ENCODE measurements around the gene E4F1. TPM values are rescaled to one million over a fixed set of nuclear protein-coding genes. Genes with fewer than 3 reads are reported as not detected.
A peak's percentile ranks its signal among the peaks of the same experiment; 100 is the strongest.
"Not testable (repeated sequence)": the region's sequence is repeated elsewhere in the genome, so short reads cannot be mapped to it uniquely, and the experiment has no call there.

Gene E4F1
- total RNA-seq, 1 donor from 2014 or later = 28.6 TPM

DNA sequence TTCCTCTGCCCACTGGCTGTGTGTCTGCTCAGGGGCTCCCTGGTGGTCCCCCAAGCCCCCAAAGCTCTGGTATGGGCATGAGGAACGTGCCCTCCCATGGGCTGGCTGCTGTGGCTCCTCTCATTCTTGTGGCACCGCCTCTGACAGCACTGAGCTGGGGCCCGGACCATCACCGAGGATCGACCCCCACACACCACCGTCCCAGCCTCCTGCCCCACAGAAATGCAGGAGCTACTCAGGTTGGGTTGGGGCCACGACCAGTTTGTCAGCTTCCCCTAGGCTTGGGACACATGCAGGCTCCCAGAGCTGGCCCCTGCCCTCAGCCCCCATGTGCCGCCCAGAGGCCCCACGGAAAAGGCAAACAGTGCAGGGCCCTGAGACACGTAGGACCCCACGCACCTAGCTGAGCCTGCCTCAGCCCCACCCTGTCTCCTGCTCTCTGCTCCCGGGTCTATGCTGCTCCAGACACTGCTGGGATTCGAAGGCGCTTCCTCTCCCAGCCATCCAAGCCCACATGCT lies 23.7 kb upstream of the E4F1 start:
- Histone ChIP-seq H3K36me3 (ENCODE audit: control insufficient read depth, insufficient read depth, low read length) (no peaks in the 10 kb centered on the region), H3K27me3 (ENCODE audit: control insufficient read depth, insufficient read depth, low read length) (peaks cover 43% of the 10 kb centered on the region), H3K4me3 (ENCODE audit: low read depth, low read length) (no peak overlapping the region)
- TF ChIP-seq, protein P1, sequence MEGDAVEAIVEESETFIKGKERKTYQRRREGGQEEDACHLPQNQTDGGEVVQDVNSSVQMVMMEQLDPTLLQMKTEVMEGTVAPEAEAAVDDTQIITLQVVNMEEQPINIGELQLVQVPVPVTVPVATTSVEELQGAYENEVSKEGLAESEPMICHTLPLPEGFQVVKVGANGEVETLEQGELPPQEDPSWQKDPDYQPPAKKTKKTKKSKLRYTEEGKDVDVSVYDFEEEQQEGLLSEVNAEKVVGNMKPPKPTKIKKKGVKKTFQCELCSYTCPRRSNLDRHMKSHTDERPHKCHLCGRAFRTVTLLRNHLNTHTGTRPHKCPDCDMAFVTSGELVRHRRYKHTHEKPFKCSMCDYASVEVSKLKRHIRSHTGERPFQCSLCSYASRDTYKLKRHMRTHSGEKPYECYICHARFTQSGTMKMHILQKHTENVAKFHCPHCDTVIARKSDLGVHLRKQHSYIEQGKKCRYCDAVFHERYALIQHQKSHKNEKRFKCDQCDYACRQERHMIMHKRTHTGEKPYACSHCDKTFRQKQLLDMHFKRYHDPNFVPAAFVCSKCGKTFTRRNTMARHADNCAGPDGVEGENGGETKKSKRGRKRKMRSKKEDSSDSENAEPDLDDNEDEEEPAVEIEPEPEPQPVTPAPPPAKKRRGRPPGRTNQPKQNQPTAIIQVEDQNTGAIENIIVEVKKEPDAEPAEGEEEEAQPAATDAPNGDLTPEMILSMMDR (IDR thresholded peaks at IDR 0.05; ENCODE audit: insufficient read depth, low read length, poor library complexity, severe bottlenecking) = no peak
- DNase-seq (ENCODE audit: low read depth) = no peak

DNA sequence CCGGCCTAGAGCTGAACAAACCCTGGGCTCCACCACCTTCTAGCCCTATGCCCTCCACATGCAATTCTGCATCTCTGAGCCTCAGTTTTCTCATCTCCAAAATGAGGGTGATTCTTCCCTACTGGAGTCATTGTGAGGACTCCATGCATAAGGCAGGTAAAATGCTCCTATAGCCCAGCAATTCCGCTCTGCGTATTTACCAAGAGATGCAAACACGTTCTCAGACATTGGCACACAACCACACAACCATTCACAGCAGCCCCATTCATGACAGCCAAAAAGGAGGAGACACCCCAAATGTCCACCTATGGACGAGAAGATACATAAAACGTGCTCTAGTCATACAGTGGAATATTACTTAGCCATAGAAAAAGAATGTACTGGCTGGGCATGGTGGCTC lies 23.1 kb upstream of the E4F1 start:
- Histone ChIP-seq H3K36me3 (ENCODE audit: control insufficient read depth, insufficient read depth, low read length) (no peaks in the 10 kb centered on the region), H3K27me3 (ENCODE audit: control insufficient read depth, insufficient read depth, low read length) (peaks cover 37% of the 10 kb centered on the region), H3K4me3 (ENCODE audit: low read depth, low read length) (no peak overlapping the region)
- TF ChIP-seq, protein P1 (IDR thresholded peaks at IDR 0.05; ENCODE audit: insufficient read depth, low read length, poor library complexity, severe bottlenecking) = no peak
- DNase-seq (ENCODE audit: low read depth) = no peak

DNA sequence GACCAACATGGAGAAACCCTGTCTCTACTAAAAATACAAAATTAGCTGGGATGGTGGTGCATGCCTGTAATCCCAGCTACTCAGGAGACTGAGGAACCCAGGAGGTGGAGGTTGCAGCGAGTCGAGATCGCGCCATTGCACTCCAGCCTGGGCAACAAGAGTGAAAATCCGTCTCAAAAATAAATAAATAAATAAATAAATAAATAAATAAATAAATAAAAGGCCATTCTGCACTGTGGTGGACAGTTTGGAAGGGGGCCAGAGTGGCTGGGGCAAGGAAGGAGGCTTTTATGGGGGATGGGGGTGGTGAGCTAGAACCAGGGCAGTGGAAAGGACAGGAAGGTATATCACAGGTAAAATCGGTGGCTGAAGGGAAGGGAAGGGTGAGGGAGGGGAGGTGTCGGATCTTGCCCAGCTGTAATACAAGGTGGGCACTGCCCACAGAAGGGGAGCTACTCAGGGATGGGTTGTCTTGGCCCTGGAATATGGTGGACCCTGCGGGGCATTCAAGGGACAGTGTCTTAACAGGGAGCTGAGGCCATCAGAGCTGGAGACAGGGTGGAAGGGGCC lies 20.2 kb upstream of the E4F1 start:
- H3K4me3 ChIP-seq (ENCODE audit: low read depth, low read length) = not testable (repeated sequence)

DNA sequence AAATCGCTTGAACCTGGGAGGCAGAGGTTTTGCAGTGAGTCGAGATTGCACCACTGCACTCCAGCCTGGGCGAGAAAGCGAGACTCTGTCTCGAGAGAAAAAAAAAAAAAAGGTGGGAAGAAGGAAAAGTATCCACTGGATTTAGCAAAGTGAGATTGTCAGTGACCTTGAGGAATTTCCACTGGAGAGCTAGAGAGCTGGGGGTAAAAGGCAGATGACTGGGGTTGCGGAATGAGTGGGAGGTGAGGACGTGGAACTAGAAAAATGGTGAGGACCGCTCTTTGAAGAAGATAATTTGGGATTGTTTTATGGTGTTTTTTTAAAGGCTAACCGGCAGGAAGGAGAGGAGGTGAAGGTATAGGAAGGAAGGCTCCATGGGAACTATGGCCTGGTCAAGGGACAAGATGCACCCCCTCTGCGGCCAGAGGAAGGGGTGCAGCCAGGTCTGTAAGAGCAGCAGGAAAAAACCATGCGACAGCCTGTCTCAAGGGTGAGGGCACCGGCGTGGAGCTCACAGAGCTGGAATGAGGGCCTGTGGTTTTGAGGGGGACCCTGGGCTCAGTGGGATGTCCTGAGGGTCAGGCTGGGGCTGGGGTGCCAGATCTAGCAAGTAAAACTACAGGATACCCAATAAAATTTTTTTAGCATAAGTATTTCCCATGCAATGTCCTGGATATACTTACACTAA lies 18.8 kb upstream of the E4F1 start:
- TF ChIP-seq, protein P1 (IDR thresholded peaks at IDR 0.05; ENCODE audit: insufficient read depth, low read length, poor library complexity, severe bottlenecking) = no peak

More for the DNA sequence above, 20.2 kb upstream of the E4F1 start:
- not testable (repeated sequence) for DNase-seq (ENCODE audit: low read depth); H3K36me3 ChIP-seq (ENCODE audit: control insufficient read depth, insufficient read depth, low read length)
- peaks cover 18% of the 10 kb centered on the region for H3K27me3 ChIP-seq (ENCODE audit: control insufficient read depth, insufficient read depth, low read length)

DNA sequence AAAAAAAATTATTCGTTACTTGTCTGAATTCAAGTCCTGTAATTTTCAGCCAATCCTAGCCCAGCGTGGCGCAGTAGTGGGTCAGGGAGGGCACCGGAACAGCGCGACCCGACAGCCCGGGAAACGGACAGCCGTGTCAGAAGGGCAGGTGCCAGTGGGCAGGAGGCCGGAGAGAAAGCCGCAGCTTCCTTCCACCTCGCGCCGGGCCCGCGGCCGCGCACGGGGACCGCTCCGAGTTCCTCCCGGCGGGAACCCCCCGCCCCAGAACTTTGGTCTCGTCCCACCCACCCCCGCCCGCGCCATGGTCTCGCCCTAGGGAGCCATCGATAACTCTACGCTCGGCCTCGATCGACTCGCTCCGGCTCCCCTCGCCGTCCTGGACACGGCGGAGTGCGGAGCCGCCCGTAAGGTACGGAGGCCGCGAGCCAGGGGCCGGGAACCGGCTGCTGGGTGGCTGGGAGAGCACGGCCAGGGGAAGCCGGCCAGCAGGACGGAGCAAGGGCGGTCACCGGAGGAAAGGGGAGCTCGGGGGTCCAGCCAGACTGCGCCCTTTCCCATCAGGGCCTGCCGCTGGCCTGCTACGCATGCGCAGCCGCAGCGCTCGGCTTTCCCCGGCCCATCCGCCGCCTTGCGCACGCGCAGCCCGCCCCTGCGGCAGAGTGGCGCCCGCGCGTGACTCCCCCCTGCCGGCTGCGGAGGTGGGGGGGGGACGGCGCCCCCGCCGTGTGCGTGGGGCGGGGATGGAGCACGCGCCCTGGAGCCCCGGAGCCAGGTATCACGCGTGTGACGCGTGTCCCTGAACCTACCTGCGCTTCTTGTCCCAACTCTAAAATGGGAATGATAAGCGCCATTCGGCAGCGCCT lies 18.1 kb upstream of the E4F1 start, which contains the start of gene MLST8:
Gene MLST8 (plus strand): TSS at position 351 of the 863 bp plus-strand sequence. CDS start 632 bp downstream, outside the sequence.
- no peaks in the 10 kb centered on the region for H3K36me3 ChIP-seq (ENCODE audit: control insufficient read depth, insufficient read depth, low read length)
- H3K4me3 ChIP-seq (ENCODE audit: low read depth, low read length) = peak within 1 kb of the TSS; percentile 83
- H3K27me3 ChIP-seq (ENCODE audit: control insufficient read depth, insufficient read depth, low read length) = no peaks in the 10 kb centered on the region
- no peak for DNase-seq (ENCODE audit: low read depth)
- TF ChIP-seq, protein P1 (IDR thresholded peaks at IDR 0.05; ENCODE audit: insufficient read depth, low read length, poor library complexity, severe bottlenecking) = no peak

More for the DNA sequence above, 18.8 kb upstream of the E4F1 start:
- H3K4me3 ChIP-seq (ENCODE audit: low read depth, low read length) = peak overlapping the region; percentile 83
- H3K27me3 ChIP-seq (ENCODE audit: control insufficient read depth, insufficient read depth, low read length) = peaks cover 7% of the 10 kb centered on the region
- no peaks in the 10 kb centered on the region for H3K36me3 ChIP-seq (ENCODE audit: control insufficient read depth, insufficient read depth, low read length)
- no peak for DNase-seq (ENCODE audit: low read depth)

DNA sequence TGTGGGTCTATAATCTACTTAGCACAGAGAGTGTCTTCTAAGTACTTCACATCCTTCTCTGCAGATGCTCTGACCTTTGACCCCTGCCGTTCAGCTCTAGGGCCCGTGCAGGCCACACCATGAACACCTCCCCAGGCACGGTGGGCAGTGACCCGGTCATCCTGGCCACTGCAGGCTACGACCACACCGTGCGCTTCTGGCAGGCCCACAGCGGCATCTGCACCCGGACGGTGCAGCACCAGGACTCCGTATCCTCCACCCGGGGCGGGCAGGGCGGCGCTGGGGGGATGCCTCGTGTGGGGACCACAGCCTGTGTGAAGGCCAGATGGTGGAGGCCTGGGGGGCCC lies 17.5 kb upstream of the E4F1 start:
- TF ChIP-seq, protein P1 (IDR thresholded peaks at IDR 0.05; ENCODE audit: insufficient read depth, low read length, poor library complexity, severe bottlenecking) = no peak
- Histone ChIP-seq H3K27me3 (ENCODE audit: control insufficient read depth, insufficient read depth, low read length) (no peaks in the 10 kb centered on the region), H3K4me3 (ENCODE audit: low read depth, low read length) (peak overlapping the region; percentile 83), H3K36me3 (ENCODE audit: control insufficient read depth, insufficient read depth, low read length) (no peaks in the 10 kb centered on the region)
- DNase-seq (ENCODE audit: low read depth) = no peak
